Gastrocnemius medialis (tissue), 4 donors: ENCODE measurements around the gene NPAS3. TPM values are rescaled to one million over a fixed set of nuclear protein-coding genes. Genes with fewer than 3 reads are reported as not detected.

Experiments used
- ATAC-seq, 2 donors: fragments of 150-250 bp; one replicate each; pipeline ENCODE4 v1.9.1; 2016
- DNase-seq, 2 donors: peaks; one replicate each; pipeline ENCODE4 v3.0.0-alpha.2; 2019
- H3K27ac ChIP-seq, 4 donors: fragments of 200-600 bp; sonication (generic); 1 replicate in 1 of 4; 2 replicates in 3 of 4; pipeline ENCODE4 v1.5.1; 2016 to 2018; ENCODE audit warnings: mild to moderate bottlenecking in 2 of 4, moderate library complexity in 1 of 4
- H3K27me3 ChIP-seq, 3 donors: fragments of 200-600 bp; sonication (generic) in 2 of 3; 1 replicate in 1 of 3; 2 replicates in 2 of 3; pipeline versions ENCODE4 v1.5.1 to v1.6.0; 2016 to 2019; ENCODE audit warnings: mild to moderate bottlenecking in 1 of 3, moderate library complexity in 1 of 3
- H3K36me3 ChIP-seq, 2 donors: fragments of 200-600 bp; sonication (generic) in 1 of 2; one replicate each; pipeline ENCODE4 v1.5.1; 2017 to 2018
- H3K4me1 ChIP-seq, 2 donors: fragments of 200-600 bp; sonication (generic) in 1 of 2; one replicate each; pipeline ENCODE4 v1.5.1; 2016 to 2017; ENCODE audit warnings: mild to moderate bottlenecking in 2 of 2
- H3K4me3 ChIP-seq, 4 donors: fragments of 200-600 bp; sonication (generic) in 3 of 4; 1 replicate in 1 of 4; 2 replicates in 3 of 4; pipeline ENCODE4 v1.5.1; 2016 to 2019; ENCODE audit warnings: mild to moderate bottlenecking in 2 of 4
- H3K9me3 ChIP-seq, 3 donors: fragments of 200-600 bp; sonication (generic) in 2 of 3; 1 replicate in 1 of 3; 2 replicates in 2 of 3; pipeline ENCODE4 v1.5.1; 2016 to 2019
- CTCF ChIP-seq, 5 experiments: fragments of 450-650 bp in 3 of 5; fragments of 200-600 bp in 2 of 5; sonication (generic) in 2 of 5; IDR thresholded peaks in 4 of 5; conservative IDR thresholded peaks in 1 of 5; 1 replicate in 4 of 5; 2 replicates in 1 of 5; pipeline ENCODE4 v1.5.1; 2016 to 2019; ENCODE audit warnings: antibody characterized with exemption in 5 of 5, mild to moderate bottlenecking in 3 of 5, moderate library complexity in 3 of 5
- POLR2A ChIP-seq, 2 donors: fragments of 450-650 bp; IDR thresholded peaks; one replicate each; pipeline ENCODE4 v1.6.1; 2017; ENCODE audit warnings: antibody characterized with exemption in 2 of 2, mild to moderate bottlenecking in 2 of 2, moderate library complexity in 2 of 2
- in situ Hi-C, 4 donors: fragments of 200-750 bp; cut with MboI; loops; one replicate each; pipeline versions ENCODE4 v1.15.0 to v1.8.0; 2017; ENCODE audit warnings: low sequenced_read_pairs in 4 of 4
- intact Hi-C: fragments of 100-400 bp; cut with DNase I; formaldehyde crosslinking; loops from one replicate; pipeline ENCODE4 v1.15.1; 2023; ENCODE audit warnings: low total_unique reads
- total RNA-seq, 4 donors: library from RNA; depleted of rRNA; stranded (reverse); fragments of >200 nt; gene quantifications; one replicate each; pipeline versions ENCODE4 v1.1.0 to v1.2.3, GENCODE V29; 2016

The NPAS3 gene
- total RNA-seq, 4 donors from 2014 or later, result 0.82 to 1.00 TPM; not detected in 2

GRCh38 chr14:33776871-33777270 lies 838.2 kb downstream of the NPAS3 start:
- H3K27ac ChIP-seq, result no peak overlapping the region
- intact Hi-C loops, result no loop called here
- H3K27me3 ChIP-seq, result no peaks in the 10 kb centered on the region
- H3K36me3 ChIP-seq, result no peaks in the 10 kb centered on the region
- in situ Hi-C loops, result no loop called here
- H3K4me3 ChIP-seq, result no peak overlapping the region
- H3K9me3 ChIP-seq, result no peaks in the 10 kb centered on the region
- no peaks in the 10 kb centered on the region for H3K4me1 ChIP-seq
- no peak for TF ChIP-seq CTCF (IDR thresholded peaks at IDR 0.05 in 4 of 5, conservative IDR thresholded peaks at IDR 0.05 in 1 of 5)
- ATAC-seq, result no peak
- no peak for DNase-seq

- in situ Hi-C loops (no loop called here), intact Hi-C loops (no loop called here)
- Histone ChIP-seq H3K27me3 (no peaks in the 10 kb centered on the region), H3K27ac (no peak overlapping the region), H3K36me3 (no peaks in the 10 kb centered on the region), H3K9me3 (no peaks in the 10 kb centered on the region), H3K4me3 (no peak overlapping the region), H3K4me1 (no peaks in the 10 kb centered on the region)
- no peak for ATAC-seq
- no peak for TF ChIP-seq CTCF (IDR thresholded peaks at IDR 0.05 in 4 of 5, conservative IDR thresholded peaks at IDR 0.05 in 1 of 5)
- no peak for TF ChIP-seq POLR2A (IDR thresholded peaks at IDR 0.05)
- no peak for DNase-seq
Measured at GRCh38 chr14:33777681-33778080, 839.0 kb downstream of the NPAS3 start.

- no peaks in the 10 kb centered on the region for H3K27me3 ChIP-seq
- no peaks in the 10 kb centered on the region for H3K9me3 ChIP-seq
- ATAC-seq (no peak), DNase-seq (no peak)
- H3K27ac ChIP-seq, result no peak overlapping the region
- in situ Hi-C loops (loop anchor here in 1 of 4 donors (10.0 kb wide), 1 partner anchor 1065 kb away; no protein-coding TSS in a partner anchor), intact Hi-C loops (no loop called here)
- no peak for TF ChIP-seq POLR2A (IDR thresholded peaks at IDR 0.05)
- TF ChIP-seq CTCF (IDR thresholded peaks at IDR 0.05 in 4 of 5, conservative IDR thresholded peaks at IDR 0.05 in 1 of 5), result no peak
- H3K4me3 ChIP-seq, result no peak overlapping the region
- H3K4me1 ChIP-seq, result no peaks in the 10 kb centered on the region
- no peaks in the 10 kb centered on the region for H3K36me3 ChIP-seq
Measured at GRCh38 chr14:33780035-33780434, 841.4 kb downstream of the NPAS3 start.

- in situ Hi-C loops, result loop anchor here in 1 of 4 donors (10.0 kb wide), 1 partner anchor 1066 kb away; no protein-coding TSS in a partner anchor
- Histone ChIP-seq H3K27me3 (no peaks in the 10 kb centered on the region), H3K4me1 (no peaks in the 10 kb centered on the region), H3K9me3 (no peaks in the 10 kb centered on the region), H3K27ac (no peak overlapping the region), H3K4me3 (no peak overlapping the region), H3K36me3 (no peaks in the 10 kb centered on the region)
- intact Hi-C loops, result no loop called here
- TF ChIP-seq CTCF (IDR thresholded peaks at IDR 0.05 in 4 of 5, conservative IDR thresholded peaks at IDR 0.05 in 1 of 5) (no peak), POLR2A (IDR thresholded peaks at IDR 0.05) (no peak)
- DNase-seq, result no peak
- ATAC-seq, result no peak
Measured at GRCh38 chr14:33781236-33781635, 842.6 kb downstream of the NPAS3 start.

- ATAC-seq (no peak), DNase-seq (no peak)
- Histone ChIP-seq H3K27me3 (no peaks in the 10 kb centered on the region), H3K9me3 (no peaks in the 10 kb centered on the region), H3K36me3 (no peaks in the 10 kb centered on the region), H3K4me3 (no peak overlapping the region), H3K4me1 (no peaks in the 10 kb centered on the region), H3K27ac (no peak overlapping the region)
- in situ Hi-C loops (loop anchor here in 1 of 4 donors (10.0 kb wide), 1 partner anchor 1068 kb away; no protein-coding TSS in a partner anchor), intact Hi-C loops (no loop called here)
- no peak for TF ChIP-seq CTCF (IDR thresholded peaks at IDR 0.05 in 4 of 5, conservative IDR thresholded peaks at IDR 0.05 in 1 of 5)
- TF ChIP-seq POLR2A (IDR thresholded peaks at IDR 0.05), result no peak
Measured at GRCh38 chr14:33782923-33783322, 844.2 kb downstream of the NPAS3 start.
